Loucy (cell line): ENCODE data around the gene PLCZ1.

Experiments used
- CTCF ChIP-seq: fragments of 200-600 bp; sonication (generic); conservative IDR thresholded peaks from 2 replicates; pipeline ENCODE4 v1.5.1; 2014; ENCODE audit warnings: mild to moderate bottlenecking, antibody characterized with exemption, low read length
- EZH2phosphoT487 ChIP-seq: fragments of 200-600 bp; IDR thresholded peaks from 2 replicates; pipeline ENCODE4 v1.6.1; 2018; ENCODE audit warnings: antibody characterized with exemption, mild to moderate bottlenecking, moderate library complexity, borderline replicate concordance

GRCh38 chr12:18721452-18721851, 16.4 kb downstream of the PLCZ1 start:
- TF ChIP-seq CTCF = no peak
- TF ChIP-seq EZH2phosphoT487 = no peak
